NB4 (cell line): ENCODE results near the gene CYB5B.

Experiments used
- CTCF ChIP-seq: IDR thresholded peaks from one replicate; pipeline ENCODE4 v1.5.1; 2012; ENCODE audit warnings: low read depth, low read length
- POLR2A ChIP-seq: IDR thresholded peaks from 2 replicates; pipeline ENCODE4 v1.6.1; 2011; ENCODE audit warnings: mild to moderate bottlenecking; ENCODE audit not compliant: insufficient read length; ENCODE audit errors: extremely low read depth

GRCh38 chr16:69406780-69407331 lies 17.6 kb upstream of the CYB5B start:
- TF ChIP-seq CTCF (no peak), POLR2A (no peak)
